Panc1 (cell line): ENCODE measurements around the gene KRT12.

Source experiments
- TF ChIP-seq, protein P1 (sequence below), 2 experiments: IDR thresholded peaks; 2 replicates each; pipeline ENCODE4 v1.6.1; 2011 to 2012; ENCODE audit warnings: low read depth in 2 of 2, control low read depth in 1 of 2, low read length in 1 of 2, mild to moderate bottlenecking in 1 of 2, moderate library complexity in 1 of 2; ENCODE audit not compliant: insufficient read depth in 1 of 2
- TF ChIP-seq, protein P2 (sequence below): fragments of 450-650 bp; IDR thresholded peaks from 2 replicates; pipeline ENCODE4 v1.5.1; 2017; ENCODE audit warnings: mild to moderate bottlenecking

DNA sequence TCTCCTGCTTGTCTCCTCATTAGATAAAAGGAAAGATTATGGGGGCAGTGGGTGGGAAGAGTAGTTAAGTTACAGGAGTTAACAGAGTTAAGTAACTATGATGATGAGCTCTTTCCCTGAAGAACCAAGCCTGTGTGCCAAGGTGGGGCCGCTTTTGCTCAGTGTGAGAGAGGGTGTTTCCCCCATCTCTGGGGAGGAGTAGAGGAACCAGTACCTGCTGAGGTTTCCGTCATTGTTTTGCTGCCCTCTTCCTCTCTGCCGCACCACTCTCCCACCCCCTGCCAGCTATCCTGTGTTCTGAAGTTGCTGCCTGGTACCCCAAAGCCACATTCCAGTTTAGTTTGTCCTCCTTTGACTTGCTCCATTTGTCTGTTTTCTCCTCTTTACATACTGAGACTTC is 23.8 kb downstream of the KRT12 start:
- TF ChIP-seq, protein P1, sequence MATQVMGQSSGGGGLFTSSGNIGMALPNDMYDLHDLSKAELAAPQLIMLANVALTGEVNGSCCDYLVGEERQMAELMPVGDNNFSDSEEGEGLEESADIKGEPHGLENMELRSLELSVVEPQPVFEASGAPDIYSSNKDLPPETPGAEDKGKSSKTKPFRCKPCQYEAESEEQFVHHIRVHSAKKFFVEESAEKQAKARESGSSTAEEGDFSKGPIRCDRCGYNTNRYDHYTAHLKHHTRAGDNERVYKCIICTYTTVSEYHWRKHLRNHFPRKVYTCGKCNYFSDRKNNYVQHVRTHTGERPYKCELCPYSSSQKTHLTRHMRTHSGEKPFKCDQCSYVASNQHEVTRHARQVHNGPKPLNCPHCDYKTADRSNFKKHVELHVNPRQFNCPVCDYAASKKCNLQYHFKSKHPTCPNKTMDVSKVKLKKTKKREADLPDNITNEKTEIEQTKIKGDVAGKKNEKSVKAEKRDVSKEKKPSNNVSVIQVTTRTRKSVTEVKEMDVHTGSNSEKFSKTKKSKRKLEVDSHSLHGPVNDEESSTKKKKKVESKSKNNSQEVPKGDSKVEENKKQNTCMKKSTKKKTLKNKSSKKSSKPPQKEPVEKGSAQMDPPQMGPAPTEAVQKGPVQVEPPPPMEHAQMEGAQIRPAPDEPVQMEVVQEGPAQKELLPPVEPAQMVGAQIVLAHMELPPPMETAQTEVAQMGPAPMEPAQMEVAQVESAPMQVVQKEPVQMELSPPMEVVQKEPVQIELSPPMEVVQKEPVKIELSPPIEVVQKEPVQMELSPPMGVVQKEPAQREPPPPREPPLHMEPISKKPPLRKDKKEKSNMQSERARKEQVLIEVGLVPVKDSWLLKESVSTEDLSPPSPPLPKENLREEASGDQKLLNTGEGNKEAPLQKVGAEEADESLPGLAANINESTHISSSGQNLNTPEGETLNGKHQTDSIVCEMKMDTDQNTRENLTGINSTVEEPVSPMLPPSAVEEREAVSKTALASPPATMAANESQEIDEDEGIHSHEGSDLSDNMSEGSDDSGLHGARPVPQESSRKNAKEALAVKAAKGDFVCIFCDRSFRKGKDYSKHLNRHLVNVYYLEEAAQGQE (IDR thresholded peaks at IDR 0.05; ENCODE audit: insufficient read depth in 1 of 2, low read depth in 2 of 2, low read length in 1 of 2), result no peak
- TF ChIP-seq, protein P2, sequence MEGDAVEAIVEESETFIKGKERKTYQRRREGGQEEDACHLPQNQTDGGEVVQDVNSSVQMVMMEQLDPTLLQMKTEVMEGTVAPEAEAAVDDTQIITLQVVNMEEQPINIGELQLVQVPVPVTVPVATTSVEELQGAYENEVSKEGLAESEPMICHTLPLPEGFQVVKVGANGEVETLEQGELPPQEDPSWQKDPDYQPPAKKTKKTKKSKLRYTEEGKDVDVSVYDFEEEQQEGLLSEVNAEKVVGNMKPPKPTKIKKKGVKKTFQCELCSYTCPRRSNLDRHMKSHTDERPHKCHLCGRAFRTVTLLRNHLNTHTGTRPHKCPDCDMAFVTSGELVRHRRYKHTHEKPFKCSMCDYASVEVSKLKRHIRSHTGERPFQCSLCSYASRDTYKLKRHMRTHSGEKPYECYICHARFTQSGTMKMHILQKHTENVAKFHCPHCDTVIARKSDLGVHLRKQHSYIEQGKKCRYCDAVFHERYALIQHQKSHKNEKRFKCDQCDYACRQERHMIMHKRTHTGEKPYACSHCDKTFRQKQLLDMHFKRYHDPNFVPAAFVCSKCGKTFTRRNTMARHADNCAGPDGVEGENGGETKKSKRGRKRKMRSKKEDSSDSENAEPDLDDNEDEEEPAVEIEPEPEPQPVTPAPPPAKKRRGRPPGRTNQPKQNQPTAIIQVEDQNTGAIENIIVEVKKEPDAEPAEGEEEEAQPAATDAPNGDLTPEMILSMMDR, result no peak
